HepG2 (cell line): ENCODE results near the gene PRSS22. TPM values are rescaled to one million over a fixed set of nuclear protein-coding genes. Genes with fewer than 3 reads are reported as not detected.

Experiments
- BCL6 ChIP-seq: IDR thresholded peaks from 2 replicates; pipeline ENCODE4 v1.6.1; 2016; ENCODE audit warnings: missing genetic modification reagents, missing compliant biosample characterization
- FIP1L1 ChIP-seq: fragments of 200-400 bp; formaldehyde crosslinking; IDR thresholded peaks from 2 replicates; pipeline ENCODE4 v1.6.1; 2018; ENCODE audit warnings: low read depth, mild to moderate bottlenecking, low read length, moderate library complexity, borderline replicate concordance; ENCODE audit not compliant: insufficient read depth
- FOXJ3 ChIP-seq: sonication (generic); formaldehyde crosslinking; IDR thresholded peaks from 2 replicates; pipeline ENCODE4 v1.4.0; 2020; ENCODE audit warnings: missing genetic modification reagents, mild to moderate bottlenecking, borderline replicate concordance
- IRF1 ChIP-seq: sonication (generic); formaldehyde crosslinking; IDR thresholded peaks from 2 replicates; pipeline ENCODE4 v1.4.0; 2020; ENCODE audit warnings: low read depth, mild to moderate bottlenecking, missing genetic modification reagents
- KDM5A ChIP-seq: fragments of 200-600 bp; sonication (generic); IDR thresholded peaks from 2 replicates; pipeline ENCODE4 v1.7.0; 2018; ENCODE audit warnings: antibody characterized with exemption, mild to moderate bottlenecking, low read length, borderline replicate concordance
- KLF11 ChIP-seq: IDR thresholded peaks from 2 replicates; pipeline ENCODE4 v1.6.1; 2016; ENCODE audit warnings: missing compliant biosample characterization
- NFRKB ChIP-seq: fragments of 450-650 bp; IDR thresholded peaks from 2 replicates; pipeline ENCODE4 v1.6.1; 2017
- PCBP1 ChIP-seq: fragments of 200-400 bp; formaldehyde crosslinking; IDR thresholded peaks from 2 replicates; pipeline ENCODE4 v1.6.1; 2017; ENCODE audit warnings: mild to moderate bottlenecking, low read depth, low read length, borderline replicate concordance
- RBAK ChIP-seq: sonication (generic); formaldehyde crosslinking; IDR thresholded peaks from 2 replicates; pipeline ENCODE4 v1.5.1; 2020; ENCODE audit warnings: mild to moderate bottlenecking, missing genetic modification reagents
- RORA ChIP-seq: sonication (generic); formaldehyde crosslinking; IDR thresholded peaks from 2 replicates; pipeline ENCODE4 v1.5.0; 2020; ENCODE audit warnings: mild to moderate bottlenecking, missing genetic modification reagents, moderate library complexity
- RXRB ChIP-seq: IDR thresholded peaks from 2 replicates; pipeline ENCODE4 v1.6.1; 2016; ENCODE audit warnings: borderline replicate concordance, missing genetic modification reagents, missing compliant biosample characterization
- SAP130 ChIP-seq: IDR thresholded peaks from 2 replicates; pipeline ENCODE4 v1.6.1; 2016; ENCODE audit warnings: low read depth
- SP2 ChIP-seq: sonication (generic); formaldehyde crosslinking; IDR thresholded peaks from 2 replicates; pipeline ENCODE4 v1.5.1; 2020; ENCODE audit warnings: mild to moderate bottlenecking, missing genetic modification reagents
- TCF7 ChIP-seq: sonication (generic); IDR thresholded peaks from 2 replicates; pipeline ENCODE4 v1.6.1; 2016; ENCODE audit warnings: antibody characterized with exemption, low read depth
- TRIM24 ChIP-seq: sonication (generic); formaldehyde crosslinking; IDR thresholded peaks from 2 replicates; pipeline ENCODE4 v1.8.0; 2022; ENCODE audit warnings: mild to moderate bottlenecking, missing genetic modification reagents
- U2AF1 ChIP-seq: fragments of 200-400 bp; formaldehyde crosslinking; optimal IDR thresholded peaks from 2 replicates; pipeline ENCODE3; 2017; ENCODE audit warnings: mild to moderate bottlenecking, low read depth, low read length
- ZFAT ChIP-seq: sonication (generic); formaldehyde crosslinking; conservative IDR thresholded peaks from 2 replicates; pipeline ENCODE4 v1.8.1; 2023; ENCODE audit warnings: missing genetic modification reagents, inconsistent platforms
- ZFP62 ChIP-seq: sonication (generic); formaldehyde crosslinking; IDR thresholded peaks from 2 replicates; pipeline ENCODE4 v1.4.0; 2020; ENCODE audit warnings: missing genetic modification reagents
- ZNF121 ChIP-seq: sonication (generic); formaldehyde crosslinking; IDR thresholded peaks from 2 replicates; pipeline ENCODE4 v1.5.0; 2020; ENCODE audit warnings: mild to moderate bottlenecking, missing genetic modification reagents
- ZNF280D ChIP-seq: sonication (generic); formaldehyde crosslinking; IDR thresholded peaks from 2 replicates; pipeline ENCODE4 v1.5.1; 2020; ENCODE audit warnings: mild to moderate bottlenecking, missing genetic modification reagents
- ZNF33A ChIP-seq: sonication (generic); formaldehyde crosslinking; IDR thresholded peaks from 2 replicates; pipeline ENCODE4 v1.5.1; 2020; ENCODE audit warnings: missing genetic modification reagents, mild to moderate bottlenecking, moderate library complexity, borderline replicate concordance
- ZNF569 ChIP-seq: sonication (generic); formaldehyde crosslinking; IDR thresholded peaks from 2 replicates; pipeline ENCODE4 v1.5.0; 2020; ENCODE audit warnings: mild to moderate bottlenecking, missing genetic modification reagents, moderate library complexity, borderline replicate concordance
- ZNF629 ChIP-seq: sonication (generic); formaldehyde crosslinking; conservative IDR thresholded peaks from 2 replicates; pipeline ENCODE4 v1.5.0; 2020; ENCODE audit warnings: missing genetic modification reagents
- ZNF670 ChIP-seq: sonication (generic); formaldehyde crosslinking; IDR thresholded peaks from 2 replicates; pipeline ENCODE4 v1.8.0; 2022; ENCODE audit warnings: mild to moderate bottlenecking, missing genetic modification reagents, borderline replicate concordance
- ZNF788 ChIP-seq: sonication (generic); formaldehyde crosslinking; IDR thresholded peaks from 2 replicates; pipeline ENCODE4 v1.5.0; 2020; ENCODE audit warnings: mild to moderate bottlenecking, missing genetic modification reagents, borderline replicate concordance
- polyA plus RNA-seq, 8 experiments: library from polyadenylated mRNA; depleted of rRNA in 3 of 8; stranded (reverse) in 7 of 8; unstranded in 1 of 8; fragments of >200 nt; fragmentation: Illumina TruSeq in 4 of 8; extraction: Trizol in 4 of 8; gene quantifications; 2 replicates each; pipeline versions ENCODE4 v1.2.1 to v1.2.3, GENCODE V29; 2011 to 2016; ENCODE audit warnings: low read depth in 4 of 8, missing spikeins in 1 of 8, mixed read lengths in 1 of 8; ENCODE audit not compliant: insufficient read depth in 1 of 8
- total RNA-seq, 5 experiments: library from RNA; depleted of rRNA; stranded (reverse); fragments of >200 nt; fragmentation: Illumina TruSeq; extraction: Trizol; gene quantifications; 2 replicates each; pipeline ENCODE4 v1.2.3, GENCODE V29; 2016; ENCODE audit warnings: low read depth in 1 of 5

The PRSS22 gene
- total and polyA plus RNA-seq, 2 of the 13 experiments (the other 11 are each of a cell fraction or from before 2014, with no cell fraction given): 0.24 to 0.32 TPM

- TF ChIP-seq ZFAT (CRISPR knock-in tag) (0 out of 2 replicates have a peak, but pooled peaks have one; percentile 33), FIP1L1 (no peak), TRIM24 (CRISPR knock-in tag) (no peak), TCF7 (no peak), ZNF121 (no peak), KDM5A (peak; percentile 79), NFRKB (no peak), SP2 (CRISPR knock-in tag) (0 out of 2 replicates have a peak, but pooled peaks have one; percentile 52), RORA (no peak), RBAK (CRISPR knock-in tag) (no peak), RXRB (CRISPR knock-in tag) (no peak; the same call in none of the 2 replicates), ZNF280D (CRISPR knock-in tag) (no peak), ZNF788 (peak; percentile 92; the same call in 1 of the 2 replicates), ZFP62 (no peak), SAP130 (CRISPR knock-in tag) (peak; percentile 77), ZNF670 (CRISPR knock-in tag) (no peak), FOXJ3 (CRISPR knock-in tag) (peak; percentile 48; the same call in 1 of the 2 replicates), ZNF569 (CRISPR knock-in tag) (no peak), BCL6 (peak; percentile 30), IRF1 (CRISPR knock-in tag) (no peak), PCBP1 (0 out of 2 replicates have a peak, but pooled peaks have one; percentile 45), U2AF1 (no peak), ZNF629 (CRISPR knock-in tag) (no peak), KLF11 (CRISPR knock-in tag) (peak; percentile 37; the same call in 1 of the 2 replicates), ZNF33A (CRISPR knock-in tag) (0 out of 2 replicates have a peak, but pooled peaks have one; percentile 61)
Observed at GRCh38 chr16:2867987-2868789, 10.2 kb upstream of the PRSS22 start (continued).
